ENCODE data around the gene CNOT10. TPM values are rescaled to one million over a fixed set of nuclear protein-coding genes. Genes with fewer than 3 reads are reported as not detected.

Gene CNOT10
- polyA plus RNA-seq, 5 donors, result 43.9 to 53.9 (median 52.4) TPM

GRCh38 chr3:32817257-32817557 lies 132.2 kb downstream of the CNOT10 start:
- no peak for DNase-seq

DNA sequence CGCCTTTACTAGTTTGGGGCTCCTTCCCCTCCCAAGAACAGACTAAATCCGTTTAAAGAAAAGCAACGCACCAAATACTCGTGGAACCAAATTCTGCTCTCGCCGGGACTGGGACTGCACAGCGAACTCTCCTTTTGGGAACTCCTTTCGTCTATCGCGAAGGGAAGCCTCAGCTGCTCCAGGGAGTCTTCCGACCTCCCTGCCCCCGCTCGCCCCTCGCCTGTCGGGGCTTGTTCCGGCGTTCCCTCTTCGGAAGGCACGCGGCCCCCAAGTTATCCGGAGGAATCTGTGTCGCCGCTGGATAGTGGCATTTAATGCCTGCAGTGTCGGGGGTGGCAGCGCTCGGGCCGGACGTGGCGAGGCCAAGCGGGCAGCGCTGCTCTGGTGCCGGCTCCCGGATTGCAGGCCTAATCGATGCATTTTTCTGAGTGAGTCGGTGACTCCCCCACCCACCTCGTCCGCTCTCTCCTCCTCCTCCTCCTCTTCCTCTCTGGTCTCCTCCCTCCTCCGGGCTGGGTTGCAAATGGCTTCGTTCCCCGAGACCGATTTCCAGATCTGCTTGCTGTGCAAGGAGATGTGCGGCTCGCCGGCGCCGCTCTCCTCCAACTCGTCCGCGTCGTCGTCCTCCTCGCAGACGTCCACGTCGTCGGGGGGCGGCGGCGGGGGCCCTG lies 132.7 kb downstream of the CNOT10 start, which contains the start of gene TRIM71:
TRIM71 (plus strand) TSS at position 440 of the 671 bp plus-strand sequence; CDS start at position 524, 84 bp downstream.
- DNase-seq, result no peak

DNA sequence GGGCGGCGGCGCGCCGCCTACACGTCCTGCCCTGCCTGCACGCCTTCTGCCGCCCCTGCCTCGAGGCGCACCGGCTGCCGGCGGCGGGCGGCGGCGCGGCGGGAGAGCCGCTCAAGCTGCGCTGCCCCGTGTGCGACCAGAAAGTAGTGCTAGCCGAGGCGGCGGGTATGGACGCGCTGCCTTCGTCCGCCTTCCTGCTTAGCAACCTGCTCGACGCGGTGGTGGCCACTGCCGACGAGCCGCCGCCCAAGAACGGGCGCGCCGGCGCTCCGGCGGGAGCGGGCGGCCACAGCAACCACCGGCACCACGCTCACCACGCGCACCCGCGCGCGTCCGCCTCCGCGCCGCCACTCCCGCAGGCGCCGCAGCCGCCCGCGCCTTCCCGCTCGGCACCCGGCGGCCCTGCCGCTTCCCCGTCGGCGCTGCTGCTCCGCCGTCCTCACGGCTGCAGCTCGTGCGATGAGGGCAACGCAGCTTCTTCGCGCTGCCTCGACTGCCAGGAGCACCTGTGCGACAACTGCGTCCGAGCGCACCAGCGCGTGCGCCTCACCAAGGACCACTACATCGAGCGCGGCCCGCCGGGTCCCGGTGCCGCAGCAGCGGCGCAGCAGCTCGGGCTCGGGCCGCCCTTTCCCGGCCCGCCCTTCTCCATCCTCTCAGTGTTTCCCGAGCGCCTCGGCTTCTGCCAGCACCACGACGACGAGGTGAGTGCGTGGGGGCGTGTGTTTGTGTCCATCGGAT lies 133.4 kb downstream of the CNOT10 start:
- DNase-seq, result no peak

GRCh38 chr3:32818970-32819511 lies 134.1 kb downstream of the CNOT10 start:
- no peak for DNase-seq

- no peak for DNase-seq
Measured at GRCh38 chr3:32819551-32820348, 134.8 kb downstream of the CNOT10 start.

DNA sequence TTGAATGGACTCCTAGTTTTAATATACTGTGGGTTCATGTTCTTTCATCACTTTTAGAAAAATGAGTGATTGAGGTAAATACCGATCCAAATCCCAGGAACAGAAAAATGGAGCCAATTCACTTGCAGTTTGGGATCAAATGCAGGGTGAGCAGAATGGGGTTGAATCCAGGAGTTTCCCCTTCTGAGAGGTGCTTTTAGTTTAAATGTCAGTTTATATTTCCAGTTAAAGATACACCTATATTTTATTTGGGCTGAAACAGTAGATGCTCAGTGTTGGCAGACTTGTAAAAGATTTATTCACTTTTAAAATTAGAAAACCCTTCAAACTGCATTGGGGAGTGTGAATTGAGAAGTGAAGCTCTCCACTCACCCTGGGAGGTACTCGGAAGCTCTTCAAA lies 135.4 kb downstream of the CNOT10 start:
- no peak for DNase-seq

- no peak for DNase-seq
Measured at GRCh38 chr3:32820971-32821685, 136.1 kb downstream of the CNOT10 start.

DNA sequence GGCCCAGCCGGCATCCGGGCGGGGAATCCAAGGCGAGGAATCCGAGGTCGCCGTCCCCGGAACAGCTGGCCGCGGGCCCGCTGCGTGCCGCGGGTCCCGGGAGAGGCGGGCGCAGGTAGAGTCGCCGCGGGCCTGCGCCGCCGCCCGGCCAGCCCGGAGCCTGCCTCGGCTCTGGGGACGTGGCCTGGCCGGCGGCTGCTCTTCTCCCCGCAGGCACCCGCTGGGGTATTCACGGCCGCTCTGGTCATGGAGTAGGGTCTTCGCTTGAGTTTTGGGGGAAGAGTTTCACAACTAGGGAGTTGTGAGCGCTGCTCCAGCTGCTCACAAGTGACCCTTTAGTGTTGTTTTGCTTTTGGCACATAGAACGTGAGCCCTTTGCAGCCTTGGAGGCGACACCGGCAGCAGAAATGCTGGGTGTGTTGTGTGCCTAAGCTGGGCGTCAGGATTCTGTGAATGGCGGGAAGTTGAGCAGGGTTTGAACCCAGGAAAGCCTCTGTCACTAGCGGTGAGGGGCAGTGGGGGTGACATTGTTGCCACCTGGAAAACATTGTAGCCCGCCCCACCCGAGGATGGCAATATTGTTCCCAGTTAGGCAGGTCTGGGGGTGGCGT lies 136.8 kb downstream of the CNOT10 start:
- no peak for DNase-seq

DNA sequence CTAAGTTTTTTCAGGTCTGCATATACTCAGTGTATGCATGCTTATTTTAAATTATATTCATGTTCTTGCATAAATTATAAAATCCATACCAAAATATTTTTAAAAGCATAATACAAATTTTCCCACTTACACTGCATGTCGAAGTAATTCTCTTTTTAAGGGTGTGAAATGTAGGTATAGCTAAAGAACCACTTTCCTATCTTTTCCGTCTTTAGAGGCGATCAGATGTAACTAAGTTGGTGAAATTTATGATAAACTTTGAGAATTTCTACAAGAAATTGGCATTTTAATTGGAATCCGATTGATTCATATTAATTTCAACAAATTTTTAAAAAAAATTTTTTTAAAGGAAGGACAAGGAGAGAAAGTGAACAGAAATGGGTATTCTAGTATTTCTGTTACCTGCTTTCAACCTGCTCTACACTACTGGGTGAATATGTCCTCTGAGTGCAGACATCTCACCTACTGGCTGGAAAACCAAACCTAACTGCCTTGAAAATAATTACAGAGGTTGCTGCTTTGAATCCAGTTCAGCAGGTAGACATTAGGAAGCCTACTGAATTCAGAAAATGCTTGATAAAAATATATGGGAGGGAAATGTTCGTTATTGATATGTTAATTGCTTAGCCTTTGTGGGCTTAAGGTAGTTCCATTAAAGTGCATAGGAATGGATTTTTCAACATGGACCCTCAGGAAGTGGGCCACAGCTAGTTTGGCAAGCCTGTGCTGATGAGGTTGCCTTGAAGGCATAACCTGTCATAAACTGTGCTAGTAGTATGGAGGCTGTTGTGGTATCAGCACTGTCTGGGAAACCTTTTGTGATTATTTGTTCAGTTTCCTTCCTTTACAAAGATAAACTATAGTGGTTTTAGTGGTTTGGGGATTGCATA lies 137.9 kb downstream of the CNOT10 start:
- DNase-seq, result no peak

Other genes starting within 250 kb of the CNOT10 start
- gene CMTM6, start 182.3 kb upstream of the CNOT10 start, polyA plus RNA-seq (ENCODE audit: insufficient read depth in 1 of 5, insufficient read length in 5 of 5, low replicate concordance in 1 of 5), result 10 to 100 TPM; 69.5 to 95.0 (median 79.1) TPM
- 10 to 100 TPM; 36.7 to 47.5 (median 40.7) TPM for gene DYNC1LI1, start 114.3 kb upstream of the CNOT10 start, polyA plus RNA-seq (ENCODE audit: insufficient read depth in 1 of 5, insufficient read length in 5 of 5, low replicate concordance in 1 of 5)
- 1 to 10 TPM; 4.8 to 7.9 (median 7.1) TPM for gene TRIM71, start 132.8 kb downstream of the CNOT10 start, polyA plus RNA-seq (ENCODE audit: insufficient read depth in 1 of 5, insufficient read length in 5 of 5, low replicate concordance in 1 of 5)

Measured in right lung (tissue), 5 donors.